AG10803 (cell line): Measurements from ENCODE around the gene SPATS2L.

Experiments
- DNase-seq: peaks from one replicate; pipeline ENCODE4 v3.0.0; 2010; ENCODE audit warnings: low read depth
- H3K4me3 ChIP-seq: 2 replicates; pipeline ENCODE4 v1.5.1; 2011; ENCODE audit warnings: mild to moderate bottlenecking, low read length, control low read depth
- CTCF ChIP-seq: conservative IDR thresholded peaks from 2 replicates; pipeline ENCODE4 v1.5.1; 2011; ENCODE audit warnings: mild to moderate bottlenecking, low read length, control low read depth, inconsistent platforms

The SPATS2L gene

GRCh38 chr2:200324362-200324761, 17.9 kb downstream of the SPATS2L start:
- TF ChIP-seq CTCF: no peak

GRCh38 chr2:200329384-200329783, 22.9 kb downstream of the SPATS2L start:
- H3K4me3 ChIP-seq: no peak overlapping the region
- TF ChIP-seq CTCF: no peak
- DNase-seq: no peak

More at GRCh38 chr2:200324362-200324761, 17.9 kb downstream of the SPATS2L start:
- no peak overlapping the region for H3K4me3 ChIP-seq
- DNase-seq: no peak

- TF ChIP-seq CTCF: no peak
- DNase-seq: no peak
- H3K4me3 ChIP-seq: no peak overlapping the region
These were observed 23.3 kb downstream of the SPATS2L start for GRCh38 chr2:200329798-200330197.

GRCh38 chr2:200330351-200331060, 24.0 kb downstream of the SPATS2L start:
- TF ChIP-seq CTCF: no peak
- DNase-seq: no peak

GRCh38 chr2:200331061-200331400, 24.5 kb downstream of the SPATS2L start:
- TF ChIP-seq CTCF: no peak
- DNase-seq: no peak

More at GRCh38 chr2:200330351-200331060, 24.0 kb downstream of the SPATS2L start:
- H3K4me3 ChIP-seq: no peak overlapping the region

GRCh38 chr2:200335657-200336056, 29.2 kb downstream of the SPATS2L start:
- no peak for TF ChIP-seq CTCF
- H3K4me3 ChIP-seq: no peak overlapping the region
- no peak for DNase-seq

More at GRCh38 chr2:200331061-200331400, 24.5 kb downstream of the SPATS2L start:
- H3K4me3 ChIP-seq: no peak overlapping the region

GRCh38 chr2:200336980-200337615, 30.6 kb downstream of the SPATS2L start:
- no peak for TF ChIP-seq CTCF
- H3K4me3 ChIP-seq: no peak overlapping the region
- peak; percentile 54 for DNase-seq
